ENCODE results near the gene AK5.

AK5 gene

GRCh38 chr1:77473690-77474089 lies 191.9 kb downstream of the AK5 start:
- no peaks in the 10 kb centered on the region for H3K4me1 ChIP-seq (ENCODE audit: low read length)
- H4K20me1 ChIP-seq (ENCODE audit: insufficient read depth, low read length) = no peaks in the 10 kb centered on the region
- H3K4me2 ChIP-seq (ENCODE audit: low read depth, low read length) = no peak overlapping the region
- H3K27ac ChIP-seq (ENCODE audit: low read length) = no peak overlapping the region
- no peak for DNase-seq
- no peak overlapping the region for H3K4me3 ChIP-seq (ENCODE audit: low read length)
- H3K27me3 ChIP-seq (replicated peaks; ENCODE audit: insufficient read depth, low read length) = no peaks in the 10 kb centered on the region
- H3F3A ChIP-seq (ENCODE audit: insufficient read depth, low read length) = no peaks in the 10 kb centered on the region
- no peaks in the 10 kb centered on the region for H3K9me2 ChIP-seq (replicated peaks; ENCODE audit: insufficient read depth, low read length)
- H3K9me3 ChIP-seq (replicated peaks; ENCODE audit: insufficient read depth, low read length) = no peaks in the 10 kb centered on the region
- H3K36me3 ChIP-seq (replicated peaks; ENCODE audit: insufficient read depth, low read length) = no peaks in the 10 kb centered on the region
- no peak overlapping the region for H3K9ac ChIP-seq (ENCODE audit: low read length)
- H2AFZ ChIP-seq (ENCODE audit: low read length) = no peak overlapping the region
- no peaks in the 10 kb centered on the region for H3K79me2 ChIP-seq (ENCODE audit: low read length)
- TF ChIP-seq CTCF (IDR thresholded peaks at IDR 0.05; ENCODE audit: low read length) (no peak), EZH2 (optimal IDR thresholded peaks at IDR 0.05; ENCODE audit: low read depth, low read length) (no peak), EZH2phosphoT487 (IDR thresholded peaks at IDR 0.05; ENCODE audit: low read length) (no peak)

DNA sequence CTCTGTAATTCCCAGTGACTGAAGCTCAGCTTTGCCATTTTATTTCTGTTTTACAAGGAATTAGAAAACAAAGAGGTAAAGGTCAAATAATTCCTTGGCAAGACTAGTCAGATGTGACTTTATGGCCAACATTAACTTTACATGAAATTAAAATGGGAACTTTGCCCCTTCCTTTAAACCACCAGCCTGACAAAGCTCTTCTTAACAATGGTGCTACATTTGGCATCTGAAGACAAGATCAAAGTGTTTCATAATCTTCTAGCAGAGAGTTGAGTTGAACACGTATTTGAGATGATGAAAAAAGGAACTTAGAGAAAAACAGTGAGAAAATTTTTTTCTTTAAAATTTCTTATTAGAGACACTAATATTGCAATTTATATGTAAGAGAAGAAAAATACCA lies 193.8 kb downstream of the AK5 start:
- Histone ChIP-seq H3K4me1 (ENCODE audit: low read length) (no peaks in the 10 kb centered on the region), H2AFZ (ENCODE audit: low read length) (no peak overlapping the region), H3K79me2 (ENCODE audit: low read length) (no peaks in the 10 kb centered on the region), H3F3A (ENCODE audit: insufficient read depth, low read length) (no peaks in the 10 kb centered on the region), H3K9me3 (replicated peaks; ENCODE audit: insufficient read depth, low read length) (no peaks in the 10 kb centered on the region), H3K9me2 (replicated peaks; ENCODE audit: insufficient read depth, low read length) (no peaks in the 10 kb centered on the region), H3K4me2 (ENCODE audit: low read depth, low read length) (no peak overlapping the region), H3K27me3 (replicated peaks; ENCODE audit: insufficient read depth, low read length) (no peaks in the 10 kb centered on the region), H3K27ac (ENCODE audit: low read length) (no peak overlapping the region), H3K36me3 (replicated peaks; ENCODE audit: insufficient read depth, low read length) (no peaks in the 10 kb centered on the region), H3K9ac (ENCODE audit: low read length) (no peak overlapping the region), H4K20me1 (ENCODE audit: insufficient read depth, low read length) (no peaks in the 10 kb centered on the region), H3K4me3 (ENCODE audit: low read length) (no peak overlapping the region)
- TF ChIP-seq CTCF (IDR thresholded peaks at IDR 0.05; ENCODE audit: low read length) (no peak), EZH2 (optimal IDR thresholded peaks at IDR 0.05; ENCODE audit: low read depth, low read length) (no peak), EZH2phosphoT487 (IDR thresholded peaks at IDR 0.05; ENCODE audit: low read length) (no peak)
- no peak for DNase-seq

DNA sequence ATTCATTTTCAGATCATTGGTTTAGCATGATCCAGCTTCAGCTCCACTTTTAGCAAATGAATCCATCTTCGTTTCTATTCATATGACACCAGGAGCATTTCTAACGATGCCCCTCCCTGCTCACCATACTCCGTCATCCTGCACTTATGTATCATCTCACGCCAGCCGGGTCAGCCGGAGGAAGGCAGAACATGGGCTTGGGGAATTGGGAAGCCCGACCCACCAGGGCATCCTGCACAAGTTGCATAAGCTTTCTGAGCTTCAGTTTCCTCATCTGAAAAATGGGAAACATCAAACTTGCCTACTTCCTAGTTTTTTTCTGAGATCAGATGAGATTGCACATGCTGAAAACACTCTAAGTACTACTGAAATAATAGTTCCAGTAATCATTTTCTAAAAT lies 194.7 kb downstream of the AK5 start:
- no peak for DNase-seq
- Histone ChIP-seq H3F3A (ENCODE audit: insufficient read depth, low read length) (no peaks in the 10 kb centered on the region), H3K4me2 (ENCODE audit: low read depth, low read length) (no peak overlapping the region), H3K79me2 (ENCODE audit: low read length) (no peaks in the 10 kb centered on the region), H3K4me1 (ENCODE audit: low read length) (no peaks in the 10 kb centered on the region), H3K36me3 (replicated peaks; ENCODE audit: insufficient read depth, low read length) (no peaks in the 10 kb centered on the region), H2AFZ (ENCODE audit: low read length) (no peak overlapping the region), H3K9ac (ENCODE audit: low read length) (no peak overlapping the region), H3K27me3 (replicated peaks; ENCODE audit: insufficient read depth, low read length) (no peaks in the 10 kb centered on the region), H3K9me2 (replicated peaks; ENCODE audit: insufficient read depth, low read length) (no peaks in the 10 kb centered on the region), H3K27ac (ENCODE audit: low read length) (no peak overlapping the region), H4K20me1 (ENCODE audit: insufficient read depth, low read length) (no peaks in the 10 kb centered on the region), H3K9me3 (replicated peaks; ENCODE audit: insufficient read depth, low read length) (no peaks in the 10 kb centered on the region), H3K4me3 (ENCODE audit: low read length) (no peak overlapping the region)
- TF ChIP-seq CTCF (IDR thresholded peaks at IDR 0.05; ENCODE audit: low read length) (no peak), EZH2phosphoT487 (IDR thresholded peaks at IDR 0.05; ENCODE audit: low read length) (no peak), EZH2 (optimal IDR thresholded peaks at IDR 0.05; ENCODE audit: low read depth, low read length) (no peak)

Data from MM.1S (cell line).